SK-N-SH (cell line): ENCODE measurements around the gene ATP2C1. TPM values are rescaled to one million over a fixed set of nuclear protein-coding genes. Genes with fewer than 3 reads are reported as not detected.

Experiments used
- CTCF ChIA-PET: fragments of 300-600, 350-600 bp; formaldehyde crosslinking; extraction: SDS; loops from one replicate; lab custom pipeline; 2021; lab: Yijun Ruan, JAX
- POLR2A ChIA-PET: fragments of 350-600 bp; sonication (Branson Sonifier 250); formaldehyde crosslinking; extraction: SDS; loops from one replicate; lab custom pipeline; 2020; ENCODE audit warnings: antibody characterized with exemption, inconsistent platforms; lab: Yijun Ruan, JAX
- DNase-seq: peaks from one replicate; pipeline ENCODE4 v3.0.0; 2012
- H2AFZ ChIP-seq: fragments of 200-600 bp; sonication (generic); 2 replicates; pipeline ENCODE4 v1.8.1; 2016; ENCODE audit warnings: antibody characterized with exemption, mild to moderate bottlenecking, low read depth
- H3F3A ChIP-seq: fragments of 200-600 bp; sonication (generic); replicated peaks from 2 replicates; pipeline ENCODE3; 2016; ENCODE audit warnings: antibody characterized with exemption, mild to moderate bottlenecking; ENCODE audit not compliant: insufficient read depth
- H3K27ac ChIP-seq, 2 experiments: fragments of 200-500 bp in 1 of 2; fragments of 200-600 bp in 1 of 2; sonication (Bioruptor generic) in 1 of 2; sonication (generic), shearing (Covaris generic) in 1 of 2; 2 replicates each; pipeline versions ENCODE4 v1.5.1 to v1.6.1; 2014 to 2016; ENCODE audit warnings: low read depth in 2 of 2, inconsistent platforms in 1 of 2, low read length in 1 of 2, mild to moderate bottlenecking in 1 of 2, mixed read lengths in 1 of 2
- H3K27me3 ChIP-seq: fragments of 200-600 bp; sonication (generic), shearing (Covaris generic); 2 replicates; pipeline ENCODE4 v1.6.1; 2016; ENCODE audit warnings: mixed run types; ENCODE audit not compliant: insufficient read depth
- H3K36me3 ChIP-seq, 2 experiments: fragments of 200-500 bp in 1 of 2; fragments of 200-600 bp in 1 of 2; sonication (Bioruptor generic) in 1 of 2; sonication (generic) in 1 of 2; replicated peaks in 1 of 2; 2 replicates each; pipeline versions ENCODE3 to v1.5.1; 2014 to 2016; ENCODE audit warnings: low read length in 1 of 2, mild to moderate bottlenecking in 1 of 2; ENCODE audit not compliant: insufficient read depth in 2 of 2, control insufficient read depth in 1 of 2
- H3K4me1 ChIP-seq, 2 experiments: fragments of 200-500 bp in 1 of 2; fragments of 200-600 bp in 1 of 2; sonication (Bioruptor generic) in 1 of 2; sonication (generic), shearing (Covaris generic) in 1 of 2; 2 replicates each; pipeline versions ENCODE4 v1.5.1 to v1.6.1; 2014 to 2016; ENCODE audit warnings: low read depth in 1 of 2, low read length in 1 of 2, mixed run types in 1 of 2; ENCODE audit not compliant: insufficient read depth in 2 of 2, control insufficient read depth in 1 of 2
- H3K4me2 ChIP-seq: fragments of 200-600 bp; sonication (generic), shearing (Covaris generic); 2 replicates; pipeline ENCODE4 v1.6.1; 2017; ENCODE audit warnings: mixed run types
- H3K4me3 ChIP-seq, 2 experiments: fragments of 200-500 bp in 1 of 2; fragments of 200-600 bp in 1 of 2; sonication (Bioruptor generic) in 1 of 2; sonication (generic), shearing (Covaris generic) in 1 of 2; 2 replicates each; pipeline versions ENCODE4 v1.5.1 to v1.8.1; 2014 to 2016; ENCODE audit warnings: low read depth in 2 of 2, inconsistent platforms in 1 of 2, low read length in 1 of 2, mild to moderate bottlenecking in 1 of 2, mixed read lengths in 1 of 2, moderate library complexity in 1 of 2
- H3K79me2 ChIP-seq: fragments of 200-600 bp; sonication (generic); 2 replicates; pipeline ENCODE4 v1.8.1; 2017; ENCODE audit warnings: mild to moderate bottlenecking; ENCODE audit not compliant: insufficient read depth
- H3K9ac ChIP-seq: fragments of 200-600 bp; sonication (generic); 2 replicates; pipeline ENCODE4 v1.6.1; 2017; ENCODE audit warnings: mixed run types
- H3K9me2 ChIP-seq: fragments of 200-600 bp; sonication (generic); 2 replicates; pipeline ENCODE4 v1.6.1; 2017; ENCODE audit warnings: mixed run types
- H3K9me3 ChIP-seq: fragments of 200-600 bp; sonication (generic); 2 replicates; pipeline ENCODE4 v1.6.1; 2017; ENCODE audit warnings: mixed run types, mild to moderate bottlenecking, moderate library complexity
- H4K20me1 ChIP-seq: fragments of 200-600 bp; sonication (generic); 2 replicates; pipeline ENCODE4 v1.6.1; 2017; ENCODE audit warnings: mild to moderate bottlenecking, mixed run types; ENCODE audit not compliant: insufficient read depth
- EP300 ChIP-seq, 2 experiments: IDR thresholded peaks; 2 replicates each; pipeline versions ENCODE4 v1.4.0 to v1.6.1; 2012; ENCODE audit warnings: borderline replicate concordance in 1 of 2, low read depth in 1 of 2, low read length in 1 of 2
- EZH2phosphoT487 ChIP-seq: fragments of 200-600 bp; sonication (generic); IDR thresholded peaks from 2 replicates; pipeline ENCODE4 v1.6.1; 2017; ENCODE audit warnings: low read depth, mixed run types, mild to moderate bottlenecking, antibody characterized with exemption, moderate library complexity, borderline replicate concordance
- FOSL2 ChIP-seq: IDR thresholded peaks from 2 replicates; pipeline ENCODE4 v1.4.0; 2012; ENCODE audit warnings: low read depth, mild to moderate bottlenecking, moderate library complexity, borderline replicate concordance
- FOXJ3 ChIP-seq: sonication (generic); formaldehyde crosslinking; IDR thresholded peaks from 2 replicates; pipeline ENCODE4 v1.5.1; 2020; ENCODE audit warnings: mild to moderate bottlenecking, missing genetic modification reagents
- TCF12 ChIP-seq: IDR thresholded peaks from 2 replicates; pipeline ENCODE4 v1.4.0; 2012
- TEAD4 ChIP-seq: IDR thresholded peaks from 2 replicates; pipeline ENCODE4 v1.4.0; 2012; ENCODE audit warnings: mild to moderate bottlenecking, borderline replicate concordance; ENCODE audit not compliant: insufficient read depth
- WGBS: methylation state at CpG from one replicate; pipeline ENCODE4 v1.1.6; 2017; ENCODE audit warnings: low lambda C conversion rate; 5-methylcytosine and 5-hydroxymethylcytosine counted together
- polyA plus RNA-seq, 3 experiments: library from polyadenylated mRNA; depleted of rRNA; stranded (reverse); fragments of >200 nt; gene quantifications; 2 replicates each; pipeline ENCODE4 v1.2.3, GENCODE V29; 2012
- TF ChIP-seq, protein P1 (sequence below): IDR thresholded peaks from 2 replicates; pipeline ENCODE4 v1.4.0; 2012; ENCODE audit warnings: low read depth
- TF ChIP-seq, protein P2 (sequence below): fragments of 150-350 bp; IDR thresholded peaks from 2 replicates; pipeline ENCODE4 v1.6.1; 2016; ENCODE audit warnings: mild to moderate bottlenecking, low read depth, low read length
- TF ChIP-seq, protein P3 (sequence below): fragments of 150-350 bp; IDR thresholded peaks from 2 replicates; pipeline ENCODE4 v1.6.1; 2017; ENCODE audit warnings: antibody characterized with exemption, low read length, low read depth, borderline replicate concordance
- TF ChIP-seq, protein P4 (sequence below): IDR thresholded peaks from 2 replicates; pipeline ENCODE4; 2012
- TF ChIP-seq, protein P5 (sequence below): fragments of 200-600 bp; sonication (generic); IDR thresholded peaks from 2 replicates; pipeline ENCODE4 v1.6.1; 2017; ENCODE audit warnings: antibody characterized with exemption, mild to moderate bottlenecking, moderate library complexity

ATP2C1 gene
- polyA plus RNA-seq, 1 of the 3 experiments (the other 2 are of a cell fraction): 35.6 TPM

DNA sequence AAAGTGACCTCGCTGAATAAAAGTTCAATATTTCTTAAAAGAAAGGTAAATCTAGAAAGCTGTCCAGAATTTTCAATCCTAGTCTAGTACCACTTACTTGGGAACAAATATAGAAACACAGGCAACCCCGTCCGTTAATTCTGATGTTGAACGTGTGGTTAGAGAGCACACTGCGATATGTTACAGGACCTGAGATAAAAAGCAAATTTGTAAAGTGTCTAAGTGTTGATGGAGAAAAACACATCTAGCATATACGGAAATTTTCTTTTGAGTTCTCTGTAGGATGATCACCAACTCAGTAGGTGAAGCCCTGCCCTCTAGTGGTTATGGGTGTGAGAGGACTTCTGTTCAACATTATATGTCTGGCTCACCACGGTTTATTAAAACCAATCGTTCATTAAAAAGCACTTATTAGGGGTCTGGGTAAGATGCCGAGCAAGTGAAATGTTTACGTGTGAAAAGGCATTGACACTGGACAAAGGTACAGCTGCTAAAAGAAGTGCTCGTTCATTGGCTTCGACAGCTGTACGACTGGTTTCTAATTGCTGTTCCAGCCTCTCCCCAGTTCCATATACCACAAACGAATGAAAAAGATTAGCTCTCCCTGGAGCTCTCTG, 1.0 kb upstream of the ATP2C1 start (continued):
- TF ChIP-seq, protein P1, sequence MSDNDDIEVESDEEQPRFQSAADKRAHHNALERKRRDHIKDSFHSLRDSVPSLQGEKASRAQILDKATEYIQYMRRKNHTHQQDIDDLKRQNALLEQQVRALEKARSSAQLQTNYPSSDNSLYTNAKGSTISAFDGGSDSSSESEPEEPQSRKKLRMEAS: 0 out of 2 replicates have a peak, but pooled peaks have one; percentile 8
- TF ChIP-seq, protein P2, sequence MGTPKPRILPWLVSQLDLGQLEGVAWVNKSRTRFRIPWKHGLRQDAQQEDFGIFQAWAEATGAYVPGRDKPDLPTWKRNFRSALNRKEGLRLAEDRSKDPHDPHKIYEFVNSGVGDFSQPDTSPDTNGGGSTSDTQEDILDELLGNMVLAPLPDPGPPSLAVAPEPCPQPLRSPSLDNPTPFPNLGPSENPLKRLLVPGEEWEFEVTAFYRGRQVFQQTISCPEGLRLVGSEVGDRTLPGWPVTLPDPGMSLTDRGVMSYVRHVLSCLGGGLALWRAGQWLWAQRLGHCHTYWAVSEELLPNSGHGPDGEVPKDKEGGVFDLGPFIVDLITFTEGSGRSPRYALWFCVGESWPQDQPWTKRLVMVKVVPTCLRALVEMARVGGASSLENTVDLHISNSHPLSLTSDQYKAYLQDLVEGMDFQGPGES: no peak
- no peak for TF ChIP-seq TCF12
- TF ChIP-seq, protein P3, sequence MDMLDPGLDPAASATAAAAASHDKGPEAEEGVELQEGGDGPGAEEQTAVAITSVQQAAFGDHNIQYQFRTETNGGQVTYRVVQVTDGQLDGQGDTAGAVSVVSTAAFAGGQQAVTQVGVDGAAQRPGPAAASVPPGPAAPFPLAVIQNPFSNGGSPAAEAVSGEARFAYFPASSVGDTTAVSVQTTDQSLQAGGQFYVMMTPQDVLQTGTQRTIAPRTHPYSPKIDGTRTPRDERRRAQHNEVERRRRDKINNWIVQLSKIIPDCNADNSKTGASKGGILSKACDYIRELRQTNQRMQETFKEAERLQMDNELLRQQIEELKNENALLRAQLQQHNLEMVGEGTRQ: no peak
- TF ChIP-seq, protein P4, sequence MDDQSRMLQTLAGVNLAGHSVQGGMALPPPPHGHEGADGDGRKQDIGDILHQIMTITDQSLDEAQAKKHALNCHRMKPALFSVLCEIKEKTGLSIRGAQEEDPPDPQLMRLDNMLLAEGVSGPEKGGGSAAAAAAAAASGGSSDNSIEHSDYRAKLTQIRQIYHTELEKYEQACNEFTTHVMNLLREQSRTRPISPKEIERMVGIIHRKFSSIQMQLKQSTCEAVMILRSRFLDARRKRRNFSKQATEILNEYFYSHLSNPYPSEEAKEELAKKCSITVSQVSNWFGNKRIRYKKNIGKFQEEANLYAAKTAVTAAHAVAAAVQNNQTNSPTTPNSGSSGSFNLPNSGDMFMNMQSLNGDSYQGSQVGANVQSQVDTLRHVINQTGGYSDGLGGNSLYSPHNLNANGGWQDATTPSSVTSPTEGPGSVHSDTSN: no peak
- TF ChIP-seq EZH2phosphoT487: no peak
- TF ChIP-seq, all 33 proteins: peak for 7

DNA sequence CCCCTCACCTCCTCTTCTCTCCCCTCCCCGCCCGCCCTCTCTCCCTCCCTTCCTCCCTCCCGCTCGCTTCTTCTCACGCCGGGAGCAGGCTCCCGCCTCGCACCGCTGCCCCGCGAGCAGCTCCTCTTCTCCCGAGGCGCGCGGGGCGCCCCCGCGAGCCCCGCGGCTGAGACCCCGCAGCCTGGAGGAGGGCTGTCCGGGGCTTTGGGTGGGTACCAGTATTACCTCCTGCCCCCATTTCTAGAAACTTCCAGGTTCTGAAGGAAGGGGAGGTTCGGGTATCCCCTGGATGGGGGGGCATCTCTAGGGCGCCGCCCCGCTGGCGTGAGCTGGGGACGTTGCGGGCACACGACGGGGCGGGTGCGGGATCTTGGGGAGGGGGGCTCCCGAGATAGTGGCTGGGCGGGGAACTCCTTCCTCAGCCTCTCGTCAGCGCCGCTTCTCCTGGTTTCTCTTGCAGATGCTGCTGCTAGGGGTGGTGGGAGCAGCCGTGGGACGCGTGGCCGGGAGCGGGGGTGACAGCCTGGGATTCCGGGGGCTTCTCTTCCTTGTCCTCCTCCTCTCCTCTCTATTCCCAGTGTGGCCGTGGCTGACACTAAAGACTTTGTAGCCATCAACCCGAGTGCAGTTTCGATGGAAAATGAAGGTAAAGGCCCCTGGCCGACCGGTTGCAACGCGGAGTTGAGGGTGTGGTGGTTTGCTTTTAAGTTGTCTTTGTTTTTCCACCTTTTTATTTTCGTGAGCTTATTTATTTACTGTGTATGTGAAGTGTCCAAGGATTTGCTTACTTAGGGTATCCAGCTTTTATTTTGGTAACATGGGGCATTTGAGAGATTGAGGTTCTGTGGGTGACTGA, 474 bp downstream of the ATP2C1 start:
- Histone ChIP-seq H3K4me1 (peaks cover 4 to 5% of the 10 kb centered on the region in 2 experiments; a peak in 3 of 4 replicates), H3K4me2 (peak overlapping the region; percentile 83), H3K9ac (peak overlapping the region; percentile 83), H3K4me3 (peak overlapping the region; percentile 86 to 97), H3K27ac (peak overlapping the region; percentile 89 to 91), H3K79me2 (peaks cover 53% of the 10 kb centered on the region), H3K36me3 (peaks cover 0 to 5% of the 10 kb centered on the region in 2 experiments), H3F3A (no peaks in the 10 kb centered on the region), H3K9me2 (no peaks in the 10 kb centered on the region), H4K20me1 (peaks cover 16% of the 10 kb centered on the region), H2AFZ (peak overlapping the region; percentile 79), H3K27me3 (no peaks in the 10 kb centered on the region), H3K9me3 (no peaks in the 10 kb centered on the region)
- CTCF ChIA-PET: interaction anchor here (1.0 to 6.6 kb wide), 33 partner anchors 10 to 618 kb away, joined by 3 to 112 read pairs (median 5); partner anchors contain the start of gene PIK3R4
- TF ChIP-seq FOSL2: no peak
- no peak for TF ChIP-seq TEAD4
- peak in 1 of 2 experiments; percentile 49; a peak in 1 of 4 replicates for TF ChIP-seq EP300 (IDR thresholded peaks at IDR 0.05; ENCODE audit: borderline replicate concordance in 1 of 2, low read depth in 1 of 2, low read length in 1 of 2)
- TF ChIP-seq, protein P5, sequence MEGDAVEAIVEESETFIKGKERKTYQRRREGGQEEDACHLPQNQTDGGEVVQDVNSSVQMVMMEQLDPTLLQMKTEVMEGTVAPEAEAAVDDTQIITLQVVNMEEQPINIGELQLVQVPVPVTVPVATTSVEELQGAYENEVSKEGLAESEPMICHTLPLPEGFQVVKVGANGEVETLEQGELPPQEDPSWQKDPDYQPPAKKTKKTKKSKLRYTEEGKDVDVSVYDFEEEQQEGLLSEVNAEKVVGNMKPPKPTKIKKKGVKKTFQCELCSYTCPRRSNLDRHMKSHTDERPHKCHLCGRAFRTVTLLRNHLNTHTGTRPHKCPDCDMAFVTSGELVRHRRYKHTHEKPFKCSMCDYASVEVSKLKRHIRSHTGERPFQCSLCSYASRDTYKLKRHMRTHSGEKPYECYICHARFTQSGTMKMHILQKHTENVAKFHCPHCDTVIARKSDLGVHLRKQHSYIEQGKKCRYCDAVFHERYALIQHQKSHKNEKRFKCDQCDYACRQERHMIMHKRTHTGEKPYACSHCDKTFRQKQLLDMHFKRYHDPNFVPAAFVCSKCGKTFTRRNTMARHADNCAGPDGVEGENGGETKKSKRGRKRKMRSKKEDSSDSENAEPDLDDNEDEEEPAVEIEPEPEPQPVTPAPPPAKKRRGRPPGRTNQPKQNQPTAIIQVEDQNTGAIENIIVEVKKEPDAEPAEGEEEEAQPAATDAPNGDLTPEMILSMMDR: peak; percentile 32
- TF ChIP-seq FOXJ3 (CRISPR knock-in tag): no peak
- TF ChIP-seq, protein P3: no peak
- peak; percentile 75 for DNase-seq
- under 1% methylated on average over 24 of the region's 52 CpGs for WGBS
- POLR2A ChIA-PET: interaction anchor here (1.0 to 2.9 kb wide), 8 partner anchors 10 to 147 kb away, joined by 3 to 8 read pairs (median 4); partner anchors contain the start of genes ASTE1 and NEK11
